Endodermal cell (in vitro differentiated cells): Measurements from ENCODE around the gene FSD1. TPM values are rescaled to one million over a fixed set of nuclear protein-coding genes. Genes with fewer than 3 reads are reported as not detected.
A peak's percentile ranks its signal among the peaks of the same experiment; 100 is the strongest.

Experiments used
- DNase-seq: peaks from one replicate; pipeline ENCODE4 v3.0.0-alpha.2; 2017
- H3K27ac ChIP-seq: 2 replicates; pipeline ENCODE4 v1.5.1; 2013; ENCODE audit warnings: mild to moderate bottlenecking, low read depth, low read length, moderate library complexity
- H3K27me3 ChIP-seq: 2 replicates; pipeline ENCODE4 v1.6.1; 2013; ENCODE audit warnings: mild to moderate bottlenecking, low read length, moderate library complexity; ENCODE audit not compliant: insufficient read depth, control insufficient read depth, poor library complexity, severe bottlenecking
- H3K36me3 ChIP-seq: 2 replicates; pipeline ENCODE4 v1.7.0; 2013; ENCODE audit warnings: mild to moderate bottlenecking, low read length, moderate library complexity; ENCODE audit not compliant: control insufficient read depth, insufficient read depth
- H3K4me1 ChIP-seq: one replicate; pipeline ENCODE4 v1.7.0; 2013; ENCODE audit warnings: low read length; ENCODE audit not compliant: control insufficient read depth, insufficient read depth
- H3K4me3 ChIP-seq: 2 replicates; pipeline ENCODE4 v1.5.1; 2013; ENCODE audit warnings: mild to moderate bottlenecking, low read length, moderate library complexity
- H3K9ac ChIP-seq: 2 replicates; pipeline ENCODE4 v1.6.1; 2013; ENCODE audit warnings: mild to moderate bottlenecking, low read length, moderate library complexity; ENCODE audit not compliant: poor library complexity, severe bottlenecking; ENCODE audit errors: extremely low read depth
- H3K9me3 ChIP-seq: 2 replicates; pipeline ENCODE4 v1.6.1; 2013; ENCODE audit warnings: mild to moderate bottlenecking, low read length, moderate library complexity; ENCODE audit not compliant: control insufficient read depth
- H3K27ac Mint-ChIP-seq: 2 replicates; pipeline ENCODE4 v1.8.0; 2020; ENCODE audit warnings: mixed read lengths
- H3K27me3 Mint-ChIP-seq: 2 replicates; pipeline ENCODE4 v1.8.0; 2021; ENCODE audit warnings: mild to moderate bottlenecking, mixed read lengths; ENCODE audit not compliant: insufficient read depth
- H3K36me3 Mint-ChIP-seq: 2 replicates; pipeline ENCODE4 v1.8.0; 2020; ENCODE audit warnings: low read depth, mixed read lengths
- H3K4me1 Mint-ChIP-seq: 2 replicates; pipeline ENCODE4 v1.8.0; 2020; ENCODE audit warnings: mixed read lengths
- H3K4me3 Mint-ChIP-seq: 2 replicates; pipeline ENCODE4 v1.8.0; 2020; ENCODE audit warnings: mild to moderate bottlenecking, moderate library complexity, mixed read lengths
- H3K9me3 Mint-ChIP-seq: 2 replicates; pipeline ENCODE4 v1.8.0; 2020; ENCODE audit warnings: mild to moderate bottlenecking, mixed read lengths
- WGBS, 2 experiments: methylation state at CpG; one replicate each; pipeline versions ENCODE4 v1.1.5 to v1.1.7; 2013; ENCODE audit warnings: missing lambda C conversion rate in 2 of 2, mixed read lengths in 1 of 2; ENCODE audit not compliant: insufficient coverage in 1 of 2, insufficient read length in 1 of 2; 5-methylcytosine and 5-hydroxymethylcytosine counted together
- total RNA-seq, 2 donors: library from RNA; stranded (reverse); fragmentation: NEBNext Ultra II Directional in 1 of 2; extraction: Animal tissue kit (Norgen Biotek cat#: 25700) in 1 of 2; gene quantifications; 2 replicates in 1 of 2; 3 replicates in 1 of 2; pipeline ENCODE4 v1.2.1, GENCODE V29; 2021
- TF ChIP-seq, protein P1 (sequence below): fragments of 200-600 bp; sonication (generic); conservative IDR thresholded peaks from 2 replicates; pipeline ENCODE4 v1.5.0; 2021; ENCODE audit warnings: antibody characterized with exemption, mild to moderate bottlenecking

The FSD1 gene
- total RNA-seq, 2 donors from 2014 or later, result 33.3 to 37.9 TPM

DNA sequence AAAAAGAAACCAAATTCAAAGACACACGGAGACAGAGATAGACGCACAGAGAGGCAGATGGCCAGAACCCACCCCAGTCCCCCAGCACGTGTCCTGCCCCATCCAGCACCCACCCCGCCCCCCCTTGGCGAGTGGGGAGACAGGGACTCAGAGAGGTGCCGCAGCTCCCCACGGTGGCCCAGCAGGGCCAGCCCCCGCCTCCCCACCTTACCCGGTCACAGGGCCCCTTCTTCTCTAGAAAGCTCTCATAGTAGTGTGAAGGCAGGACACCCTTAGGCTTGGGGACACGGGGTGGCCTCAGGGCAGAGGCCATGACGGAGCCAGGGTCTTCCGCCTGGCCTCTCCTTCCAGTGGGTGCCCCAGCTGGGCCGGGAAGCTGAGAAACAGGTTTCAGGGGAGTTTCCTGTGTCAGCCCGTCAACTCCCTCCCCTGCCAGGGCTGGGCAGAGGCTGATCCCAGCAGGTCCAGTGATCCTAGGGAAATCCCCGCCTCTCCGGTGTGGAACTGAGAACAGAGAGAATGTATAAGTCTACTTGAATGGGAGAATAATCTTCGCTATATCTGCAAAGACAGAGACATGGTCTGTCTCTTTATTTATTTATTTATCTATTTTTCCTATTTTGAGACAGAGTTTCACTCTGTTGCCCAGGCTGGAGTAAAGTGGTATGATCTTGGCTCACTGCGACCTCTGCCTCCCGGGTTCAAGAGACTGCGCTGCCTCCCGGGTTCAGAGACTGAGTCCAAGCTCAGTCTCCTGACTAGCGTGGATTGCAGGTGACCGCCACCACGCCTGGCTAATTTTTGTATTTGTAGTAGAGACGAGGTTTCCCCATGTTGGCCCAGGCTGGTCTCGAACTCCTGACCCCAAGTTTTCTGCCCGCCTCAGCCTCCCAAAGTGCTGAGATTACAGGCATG is 34.3 kb downstream of the FSD1 start, which contains the start of gene STAP2:
STAP2 (minus strand) TSS at position 387 of the 915 bp plus-strand sequence; CDS start at position 313, 74 bp downstream.
- H3K9me3 Mint-ChIP-seq, result no peaks in the 10 kb centered on the region

DNA sequence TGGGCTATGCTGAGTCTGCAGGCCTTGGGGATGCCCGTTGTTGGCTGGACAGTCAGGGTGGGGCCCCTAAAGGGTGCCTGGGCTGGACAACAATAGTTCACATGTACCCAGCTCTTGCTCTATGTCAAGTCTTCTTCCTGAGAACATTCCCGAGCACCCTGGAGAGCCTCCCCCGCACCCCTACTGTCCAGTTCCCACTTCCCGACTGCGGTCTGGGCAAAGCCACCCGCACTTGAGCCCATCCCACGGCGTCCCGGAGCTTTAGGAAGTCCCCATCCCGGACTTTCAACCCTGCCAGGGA is 37.9 kb downstream of the FSD1 start:
- Mint-ChIP-seq H3K9me3 (no peaks in the 10 kb centered on the region), H3K27me3 (no peaks in the 10 kb centered on the region), H3K27ac (peak overlapping the region; percentile 98), H3K36me3 (peaks cover 21% of the 10 kb centered on the region), H3K4me3 (peak overlapping the region; percentile 82), H3K4me1 (peaks cover 6% of the 10 kb centered on the region)
- peaks cover 5% of the 10 kb centered on the region for H3K4me1 ChIP-seq
- H3K4me3 ChIP-seq, result peak overlapping the region; percentile 91
- peak overlapping the region; percentile 98 for H3K27ac ChIP-seq
- H3K9ac ChIP-seq, result peak overlapping the region; percentile 92
- TF ChIP-seq, protein P1, sequence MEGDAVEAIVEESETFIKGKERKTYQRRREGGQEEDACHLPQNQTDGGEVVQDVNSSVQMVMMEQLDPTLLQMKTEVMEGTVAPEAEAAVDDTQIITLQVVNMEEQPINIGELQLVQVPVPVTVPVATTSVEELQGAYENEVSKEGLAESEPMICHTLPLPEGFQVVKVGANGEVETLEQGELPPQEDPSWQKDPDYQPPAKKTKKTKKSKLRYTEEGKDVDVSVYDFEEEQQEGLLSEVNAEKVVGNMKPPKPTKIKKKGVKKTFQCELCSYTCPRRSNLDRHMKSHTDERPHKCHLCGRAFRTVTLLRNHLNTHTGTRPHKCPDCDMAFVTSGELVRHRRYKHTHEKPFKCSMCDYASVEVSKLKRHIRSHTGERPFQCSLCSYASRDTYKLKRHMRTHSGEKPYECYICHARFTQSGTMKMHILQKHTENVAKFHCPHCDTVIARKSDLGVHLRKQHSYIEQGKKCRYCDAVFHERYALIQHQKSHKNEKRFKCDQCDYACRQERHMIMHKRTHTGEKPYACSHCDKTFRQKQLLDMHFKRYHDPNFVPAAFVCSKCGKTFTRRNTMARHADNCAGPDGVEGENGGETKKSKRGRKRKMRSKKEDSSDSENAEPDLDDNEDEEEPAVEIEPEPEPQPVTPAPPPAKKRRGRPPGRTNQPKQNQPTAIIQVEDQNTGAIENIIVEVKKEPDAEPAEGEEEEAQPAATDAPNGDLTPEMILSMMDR, result no peak
- no peak for DNase-seq
- no peaks in the 10 kb centered on the region for H3K27me3 ChIP-seq
- H3K36me3 ChIP-seq, result peaks cover 19% of the 10 kb centered on the region
- H3K9me3 ChIP-seq, result no peaks in the 10 kb centered on the region
- 11 to 40% methylated on average over 2 to 10 of the region's 10 CpGs for WGBS, 2 experiments

More for the DNA sequence above, 34.3 kb downstream of the FSD1 start, which contains the start of gene STAP2:
- Mint-ChIP-seq H3K4me1 (peaks cover 6% of the 10 kb centered on the region), H3K27ac (peak within 1 kb of the TSS; percentile 71), H3K27me3 (peaks cover 6% of the 10 kb centered on the region), H3K4me3 (peak within 1 kb of the TSS; percentile 58), H3K36me3 (peaks cover 4% of the 10 kb centered on the region)
- Histone ChIP-seq H3K27ac (peak within 1 kb of the TSS; percentile 81), H3K27me3 (no peaks in the 10 kb centered on the region), H3K4me3 (peak within 1 kb of the TSS; percentile 58), H3K9me3 (no peaks in the 10 kb centered on the region), H3K9ac (peak within 1 kb of the TSS; percentile 15), H3K36me3 (no peaks in the 10 kb centered on the region), H3K4me1 (no peaks in the 10 kb centered on the region)
- TF ChIP-seq, protein P1, result no peak
- DNase-seq, result peak; percentile 80
- 73 to 79% methylated on average over 17 to 23 of the region's 27 CpGs for WGBS, 2 experiments

DNA sequence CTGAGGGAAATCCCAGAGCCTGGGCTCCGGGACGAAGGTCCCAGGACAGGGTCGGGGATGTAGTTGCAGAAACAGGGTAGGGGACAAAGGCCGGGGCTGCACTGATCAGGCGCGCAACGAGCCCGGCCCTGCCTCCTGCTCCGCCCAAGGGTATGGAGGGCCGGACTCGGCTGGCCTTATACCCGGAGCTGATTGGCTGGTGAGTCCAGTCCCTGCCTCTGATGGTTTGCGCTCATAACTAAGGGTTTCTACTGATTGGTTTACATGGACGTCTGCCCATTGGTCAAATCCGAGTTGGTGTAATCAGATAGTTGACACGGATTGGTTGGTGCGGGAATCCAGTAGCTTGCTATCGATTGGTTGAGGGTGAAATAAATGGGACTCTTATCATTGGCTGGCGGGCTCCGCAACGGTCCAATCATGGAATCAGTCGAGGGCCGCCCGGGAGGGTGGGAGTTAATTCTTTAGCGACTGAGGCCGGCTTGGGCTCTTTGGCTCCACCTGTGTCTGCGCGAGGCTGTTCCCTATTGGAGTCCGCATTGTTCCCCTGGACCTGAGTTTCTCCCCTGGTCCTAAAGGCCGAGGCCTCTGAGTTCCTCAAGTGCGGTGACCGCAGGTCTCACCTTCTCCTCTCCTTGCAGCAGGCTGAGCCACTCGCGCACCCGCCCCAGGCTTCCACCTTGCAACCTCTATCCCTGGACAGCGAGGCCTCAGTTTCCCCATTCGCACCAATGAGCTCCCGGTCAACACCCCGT is 38.4 kb downstream of the FSD1 start:
- Mint-ChIP-seq H3K36me3 (peaks cover 26% of the 10 kb centered on the region), H3K4me1 (peaks cover 5% of the 10 kb centered on the region), H3K27me3 (no peaks in the 10 kb centered on the region), H3K9me3 (no peaks in the 10 kb centered on the region), H3K4me3 (peak overlapping the region; percentile 82), H3K27ac (peak overlapping the region; percentile 99)
- H3K9ac ChIP-seq, result peak overlapping the region; percentile 95
- peaks cover 23% of the 10 kb centered on the region for H3K36me3 ChIP-seq
- DNase-seq, result peak; percentile 99
- H3K4me3 ChIP-seq, result peak overlapping the region; percentile 94
- H3K9me3 ChIP-seq, result no peaks in the 10 kb centered on the region
- peaks cover 5% of the 10 kb centered on the region for H3K4me1 ChIP-seq
- TF ChIP-seq, protein P1, result peak; percentile 62
- WGBS, 2 experiments, result 0 to 1% methylated on average over 30 to 39 of the region's 39 CpGs
- H3K27me3 ChIP-seq, result no peaks in the 10 kb centered on the region
- H3K27ac ChIP-seq, result peak overlapping the region; percentile 98
